Mesenchymal stem cell (in vitro differentiated cells and primary cell): ENCODE results near the gene CERK.

Experiments used
- DNase-seq: peaks from one replicate; pipeline ENCODE4 v3.0.0-alpha.2; 2013
- H2AFZ ChIP-seq: one replicate; pipeline ENCODE4 v1.6.1; 2013; ENCODE audit warnings: low read depth, mild to moderate bottlenecking, control low read depth, inconsistent platforms, low read length, moderate library complexity
- H2AK5ac ChIP-seq: 2 replicates; pipeline ENCODE4 v1.6.1; 2013; ENCODE audit warnings: low read length, moderate library complexity, mild to moderate bottlenecking, inconsistent platforms; ENCODE audit not compliant: severe bottlenecking
- H2BK120ac ChIP-seq: one replicate; pipeline ENCODE4 v1.6.1; 2013; ENCODE audit warnings: low read depth, mild to moderate bottlenecking, inconsistent platforms, low read length, moderate library complexity
- H2BK12ac ChIP-seq, 2 experiments: one replicate each; pipeline ENCODE4 v1.6.1; 2013; ENCODE audit warnings: inconsistent platforms in 2 of 2, low read length in 2 of 2, mild to moderate bottlenecking in 2 of 2, moderate library complexity in 2 of 2, control low read depth in 1 of 2
- H2BK15ac ChIP-seq: one replicate; pipeline ENCODE4 v1.6.1; 2013; ENCODE audit warnings: mild to moderate bottlenecking, low read depth, inconsistent platforms; ENCODE audit not compliant: poor library complexity, severe bottlenecking
- H2BK5ac ChIP-seq: 2 replicates; pipeline ENCODE4 v1.6.1; 2013; ENCODE audit warnings: low read depth, mild to moderate bottlenecking, low read length, control low read depth, inconsistent platforms; ENCODE audit not compliant: poor library complexity, severe bottlenecking
- H3K14ac ChIP-seq, 2 experiments: one replicate each; pipeline ENCODE4 v1.6.1; 2013; ENCODE audit warnings: inconsistent platforms in 2 of 2, low read length in 2 of 2, control low read depth in 1 of 2, mild to moderate bottlenecking in 1 of 2, moderate library complexity in 1 of 2
- H3K18ac ChIP-seq, 2 experiments: one replicate each; pipeline ENCODE4 v1.6.1; 2013; ENCODE audit warnings: inconsistent platforms in 2 of 2, low read length in 2 of 2, control low read depth in 1 of 2, low read depth in 1 of 2, mild to moderate bottlenecking in 1 of 2
- H3K23ac ChIP-seq, 2 experiments: one replicate each; pipeline ENCODE4 v1.6.1; 2013; ENCODE audit warnings: inconsistent platforms in 2 of 2, low read length in 2 of 2, mild to moderate bottlenecking in 2 of 2, moderate library complexity in 2 of 2, control low read depth in 1 of 2
- H3K27ac ChIP-seq: 2 replicates; pipeline ENCODE4 v1.5.1; 2013; ENCODE audit warnings: mild to moderate bottlenecking, moderate library complexity, low read length, control low read depth, inconsistent platforms; ENCODE audit not compliant: poor library complexity, severe bottlenecking
- H3K27me3 ChIP-seq, 2 experiments: 2 replicates each; pipeline versions ENCODE4 v1.6.1 to v1.7.0; 2013; ENCODE audit warnings: low read length in 2 of 2, mild to moderate bottlenecking in 2 of 2, moderate library complexity in 2 of 2, control low read depth in 1 of 2, inconsistent platforms in 1 of 2; ENCODE audit not compliant: control insufficient read depth in 1 of 2, insufficient read depth in 1 of 2
- H3K36me3 ChIP-seq, 2 experiments: 2 replicates each; pipeline versions ENCODE4 v1.6.1 to v1.7.0; 2013; ENCODE audit warnings: low read length in 2 of 2, control low read depth in 1 of 2, inconsistent platforms in 1 of 2, low read depth in 1 of 2, mild to moderate bottlenecking in 1 of 2; ENCODE audit not compliant: insufficient read depth in 2 of 2, control insufficient read depth in 1 of 2
- H3K4ac ChIP-seq, 2 experiments: one replicate each; pipeline ENCODE4 v1.6.1; 2013; ENCODE audit warnings: inconsistent platforms in 2 of 2, low read length in 2 of 2, mild to moderate bottlenecking in 2 of 2, moderate library complexity in 2 of 2, control low read depth in 1 of 2, low read depth in 1 of 2
- H3K4me1 ChIP-seq: 2 replicates; pipeline ENCODE4 v1.6.1; 2013; ENCODE audit warnings: low read depth, low read length, control low read depth; ENCODE audit not compliant: control insufficient read depth, insufficient read depth
- H3K4me2 ChIP-seq: 2 replicates; pipeline ENCODE4 v1.6.1; 2013; ENCODE audit warnings: low read length, mild to moderate bottlenecking, inconsistent platforms; ENCODE audit not compliant: poor library complexity, severe bottlenecking
- H3K4me3 ChIP-seq, 2 experiments: 2 replicates each; pipeline versions ENCODE4 v1.5.1 to v1.7.0; 2013; ENCODE audit warnings: low read length in 2 of 2, mild to moderate bottlenecking in 2 of 2, control low read depth in 1 of 2, low read depth in 1 of 2; ENCODE audit not compliant: insufficient read depth in 1 of 2
- H3K79me1 ChIP-seq: replicated peaks from 2 replicates; pipeline ENCODE4 v1.6.1; 2013; ENCODE audit warnings: mild to moderate bottlenecking, control low read depth, low read length, inconsistent platforms; ENCODE audit not compliant: poor library complexity, severe bottlenecking
- H3K9ac ChIP-seq: 2 replicates; pipeline ENCODE4 v1.7.0; 2013; ENCODE audit warnings: mild to moderate bottlenecking, low read length, moderate library complexity
- H3K9me3 ChIP-seq: 2 replicates; pipeline ENCODE4 v1.7.0; 2013; ENCODE audit warnings: mild to moderate bottlenecking, low read length; ENCODE audit not compliant: control insufficient read depth
- H4K8ac ChIP-seq: one replicate; pipeline ENCODE4 v1.6.1; 2013; ENCODE audit warnings: inconsistent platforms, mild to moderate bottlenecking, low read length, moderate library complexity
- H4K91ac ChIP-seq: one replicate; pipeline ENCODE4 v1.6.1; 2013; ENCODE audit warnings: mild to moderate bottlenecking, low read length, inconsistent platforms
- WGBS: methylation state at CpG from one replicate; pipeline ENCODE4 v1.1.7; 2013; ENCODE audit warnings: mixed read lengths; 5-methylcytosine and 5-hydroxymethylcytosine counted together

The CERK gene

GRCh38 chr22:46687460-46687859 is 50.6 kb downstream of the CERK start:
- Histone ChIP-seq H3K4me3 (no peak overlapping the region), H3K4me1 (peaks cover 1% of the 10 kb centered on the region), H3K23ac (no peak overlapping the region), H3K9me3 (no peaks in the 10 kb centered on the region), H2BK15ac (no peak overlapping the region), H3K4me2 (no peak overlapping the region), H4K91ac (no peak overlapping the region), H2BK12ac (no peak overlapping the region), H3K9ac (no peak overlapping the region), H2AK5ac (no peak overlapping the region), H3K79me1 (peaks cover 17% of the 10 kb centered on the region), H3K4ac (no peak overlapping the region), H2AFZ (no peak overlapping the region), H4K8ac (no peak overlapping the region), H3K27me3 (no peaks in the 10 kb centered on the region), H3K36me3 (peaks cover 60 to 70% of the 10 kb centered on the region in 2 experiments), H2BK5ac (no peak overlapping the region), H2BK120ac (no peak overlapping the region), H3K14ac (no peak overlapping the region), H3K27ac (no peak overlapping the region), H3K18ac (no peak overlapping the region)
- WGBS: 96% methylated on average over 12 of the region's 15 CpGs
- no peak for DNase-seq

GRCh38 chr22:46687048-46687444 is 51.0 kb downstream of the CERK start:
- no peak for DNase-seq
- Histone ChIP-seq H3K4me3 (no peak overlapping the region), H3K9me3 (no peaks in the 10 kb centered on the region), H3K23ac (no peak overlapping the region), H3K4ac (no peak overlapping the region), H2BK12ac (no peak overlapping the region), H3K27me3 (no peaks in the 10 kb centered on the region), H2AK5ac (no peak overlapping the region), H3K79me1 (peaks cover 17% of the 10 kb centered on the region), H3K18ac (no peak overlapping the region), H3K27ac (no peak overlapping the region), H3K14ac (no peak overlapping the region), H2BK5ac (no peak overlapping the region), H2BK15ac (no peak overlapping the region), H3K9ac (no peak overlapping the region), H4K91ac (no peak overlapping the region), H3K36me3 (peaks cover 61 to 74% of the 10 kb centered on the region in 2 experiments), H3K4me1 (peaks cover 1% of the 10 kb centered on the region), H4K8ac (no peak overlapping the region), H3K4me2 (no peak overlapping the region), H2BK120ac (no peak overlapping the region), H2AFZ (no peak overlapping the region)
- WGBS: 98% methylated on average over 15 of the region's 15 CpGs

DNA sequence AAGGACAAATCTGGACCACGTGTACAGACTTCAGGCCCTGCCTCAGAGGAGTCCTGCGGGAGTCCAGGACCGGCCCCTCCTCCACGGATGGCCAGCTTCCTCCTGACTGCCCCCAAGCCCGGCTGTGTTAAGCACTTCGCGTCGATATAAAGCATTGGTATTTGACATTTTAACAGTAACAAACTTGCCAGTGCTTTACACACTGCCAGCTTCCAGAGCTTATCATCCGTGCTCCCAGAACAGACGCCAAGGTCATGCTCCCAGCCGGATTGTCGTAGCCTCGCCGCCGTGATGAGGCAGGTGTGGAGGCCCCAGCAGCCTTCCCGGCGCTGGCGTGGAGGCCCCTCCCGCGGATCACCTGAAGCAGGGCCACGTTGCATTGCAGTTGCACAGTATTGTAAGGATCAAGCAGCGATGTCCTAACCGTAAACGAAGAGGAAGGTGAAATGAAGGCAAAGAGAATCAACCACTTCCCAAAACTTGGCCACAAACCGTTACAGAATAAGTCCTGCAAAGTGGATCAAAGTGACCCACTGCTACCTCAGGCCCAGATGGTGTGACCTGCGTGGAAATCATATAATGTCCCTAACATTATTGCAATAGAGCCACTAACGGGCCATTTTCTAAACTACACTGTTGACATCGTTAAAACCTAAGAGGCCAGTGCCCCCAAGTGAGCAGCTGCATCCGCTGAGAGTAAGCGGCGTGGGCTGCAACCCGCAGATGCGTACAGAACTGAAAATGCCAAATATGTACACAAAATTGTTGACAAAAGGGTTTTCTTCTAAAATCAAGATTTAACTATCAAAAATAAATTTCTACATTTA is 51.6 kb downstream of the CERK start:
- Histone ChIP-seq H3K27me3 (no peaks in the 10 kb centered on the region), H3K79me1 (peaks cover 14% of the 10 kb centered on the region), H3K4me2 (no peak overlapping the region), H3K9me3 (no peaks in the 10 kb centered on the region), H2BK120ac (no peak overlapping the region), H2AK5ac (no peak overlapping the region), H3K27ac (no peak overlapping the region), H4K91ac (no peak overlapping the region), H3K4ac (no peak overlapping the region), H4K8ac (no peak overlapping the region), H2AFZ (no peak overlapping the region), H3K4me3 (no peak overlapping the region), H3K9ac (no peak overlapping the region), H3K18ac (no peak overlapping the region), H2BK15ac (no peak overlapping the region), H2BK12ac (peak overlapping the region in 1 of 2 experiments; percentile 19), H2BK5ac (no peak overlapping the region), H3K23ac (no peak overlapping the region), H3K36me3 (peaks cover 55 to 70% of the 10 kb centered on the region in 2 experiments), H3K4me1 (peaks cover 1% of the 10 kb centered on the region), H3K14ac (no peak overlapping the region)
- WGBS: 94% methylated on average over 33 of the region's 33 CpGs
- DNase-seq: no peak

- H2AK5ac ChIP-seq: no peak overlapping the region
- H3K4ac ChIP-seq: no peak overlapping the region
- H2AFZ ChIP-seq: no peak overlapping the region
- no peak overlapping the region for H3K23ac ChIP-seq
- no peak overlapping the region for H3K9ac ChIP-seq
- peaks cover 5% of the 10 kb centered on the region for H3K4me1 ChIP-seq
- H2BK120ac ChIP-seq: no peak overlapping the region
- no peak for DNase-seq
- no peak overlapping the region for H3K18ac ChIP-seq
- no peak overlapping the region for H3K14ac ChIP-seq
- H3K4me3 ChIP-seq: no peak overlapping the region
- no peak overlapping the region for H3K4me2 ChIP-seq
- peaks cover 9% of the 10 kb centered on the region for H3K79me1 ChIP-seq
- H3K27ac ChIP-seq: no peak overlapping the region
- H2BK5ac ChIP-seq: no peak overlapping the region
- no peaks in the 10 kb centered on the region for H3K9me3 ChIP-seq
- no peak overlapping the region for H4K8ac ChIP-seq
- H2BK15ac ChIP-seq: no peak overlapping the region
- H3K27me3 ChIP-seq: no peaks in the 10 kb centered on the region
- H2BK12ac ChIP-seq: no peak overlapping the region
- no peak overlapping the region for H4K91ac ChIP-seq
- WGBS: 95% methylated on average over 10 of the region's 10 CpGs
- peaks cover 52 to 54% of the 10 kb centered on the region in 2 experiments for H3K36me3 ChIP-seq
Observed at GRCh38 chr22:46684706-46685105, 53.3 kb downstream of the CERK start.
